HG03159 (cell line): ENCODE results near the gene PTPRN2.
"Not testable (repeated sequence)": the region's sequence is repeated elsewhere in the genome, so short reads cannot be mapped to it uniquely, and the experiment has no call there.

Experiments
- ATAC-seq: cut with Tn5 transposase; IDR thresholded peaks from one replicate; pipeline ENCODE4 v1.9.1; 2021; ENCODE audit warnings: mild to moderate bottlenecking, moderate library complexity; ENCODE audit not compliant: unreplicated experiment

The PTPRN2 gene

DNA sequence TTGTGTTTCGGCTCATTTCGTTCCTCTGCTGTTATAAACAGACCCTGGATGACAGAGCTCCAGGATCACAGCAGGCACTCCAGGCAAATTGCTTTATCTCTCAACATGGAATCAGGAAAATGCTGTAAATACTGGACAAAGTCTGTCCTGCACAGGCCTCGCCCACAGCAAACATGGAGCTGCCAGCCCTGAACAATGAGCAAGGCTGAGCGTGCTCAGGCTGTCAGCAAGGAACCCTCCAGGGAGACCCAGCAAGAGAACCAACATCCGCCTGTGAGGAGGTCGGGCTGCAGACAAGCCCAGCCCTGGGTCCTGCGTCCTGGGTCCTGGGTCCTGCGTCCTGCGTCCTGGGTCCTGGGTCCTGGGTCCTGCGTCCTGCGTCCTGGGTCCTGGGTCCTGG is 180.8 kb downstream of the PTPRN2 start:
- no peak for ATAC-seq

DNA sequence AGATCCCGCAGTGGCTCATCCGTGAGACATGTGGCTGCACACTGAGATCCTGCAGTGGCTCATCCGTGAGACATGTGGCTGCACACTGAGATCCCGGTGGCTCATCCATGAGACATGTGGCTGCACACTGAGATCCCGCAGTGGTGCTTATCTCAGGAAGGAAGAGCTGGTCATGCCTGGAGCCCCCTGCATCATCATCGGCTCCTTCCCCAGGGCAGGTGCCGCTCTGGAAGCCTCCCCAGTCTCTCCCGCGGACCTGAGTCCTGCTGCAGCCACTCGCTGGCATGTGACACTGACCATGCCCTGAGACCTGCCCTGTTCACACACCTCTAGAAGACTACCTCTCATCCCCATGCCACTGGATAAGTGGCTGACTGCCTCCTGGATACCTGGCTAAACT is 181.3 kb downstream of the PTPRN2 start:
- no peak for ATAC-seq

DNA sequence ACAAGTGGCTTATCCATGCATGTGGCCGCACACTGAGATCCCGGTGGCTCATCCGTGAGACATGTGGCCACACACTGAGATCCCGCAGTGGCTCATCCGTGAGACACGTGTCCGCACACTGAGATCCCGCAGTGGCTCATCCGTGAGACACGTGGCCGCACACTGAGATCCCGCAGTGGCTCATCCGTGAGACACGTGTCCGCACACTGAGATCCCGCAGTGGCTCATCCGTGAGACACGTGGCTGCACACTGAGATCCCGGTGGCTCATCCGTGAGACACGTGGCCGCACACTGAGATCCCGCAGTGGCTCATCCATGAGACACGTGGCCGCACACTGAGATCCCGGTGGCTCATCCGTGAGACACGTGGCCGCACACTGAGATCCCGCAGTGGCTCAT is 181.9 kb downstream of the PTPRN2 start:
- ATAC-seq = not testable (repeated sequence)

DNA sequence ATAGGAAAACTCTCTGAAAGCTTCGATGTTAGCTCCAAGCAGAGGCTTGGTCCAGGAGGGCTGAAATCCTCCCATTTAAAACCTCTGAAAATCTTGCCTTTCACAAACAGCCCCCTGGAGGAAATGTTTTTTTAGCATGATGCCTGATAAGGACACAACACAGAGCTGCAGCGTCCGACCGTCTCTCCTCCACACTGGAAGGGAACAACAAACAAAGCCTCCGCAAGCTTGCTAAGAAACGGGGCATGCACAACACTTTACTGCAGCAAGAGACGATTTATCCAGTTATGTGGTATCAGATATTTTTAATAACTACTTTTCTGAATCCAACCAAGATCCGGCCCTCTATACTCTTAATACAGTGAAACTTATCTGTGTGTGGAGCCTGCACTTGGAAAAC is 182.3 kb downstream of the PTPRN2 start:
- ATAC-seq = no peak

DNA sequence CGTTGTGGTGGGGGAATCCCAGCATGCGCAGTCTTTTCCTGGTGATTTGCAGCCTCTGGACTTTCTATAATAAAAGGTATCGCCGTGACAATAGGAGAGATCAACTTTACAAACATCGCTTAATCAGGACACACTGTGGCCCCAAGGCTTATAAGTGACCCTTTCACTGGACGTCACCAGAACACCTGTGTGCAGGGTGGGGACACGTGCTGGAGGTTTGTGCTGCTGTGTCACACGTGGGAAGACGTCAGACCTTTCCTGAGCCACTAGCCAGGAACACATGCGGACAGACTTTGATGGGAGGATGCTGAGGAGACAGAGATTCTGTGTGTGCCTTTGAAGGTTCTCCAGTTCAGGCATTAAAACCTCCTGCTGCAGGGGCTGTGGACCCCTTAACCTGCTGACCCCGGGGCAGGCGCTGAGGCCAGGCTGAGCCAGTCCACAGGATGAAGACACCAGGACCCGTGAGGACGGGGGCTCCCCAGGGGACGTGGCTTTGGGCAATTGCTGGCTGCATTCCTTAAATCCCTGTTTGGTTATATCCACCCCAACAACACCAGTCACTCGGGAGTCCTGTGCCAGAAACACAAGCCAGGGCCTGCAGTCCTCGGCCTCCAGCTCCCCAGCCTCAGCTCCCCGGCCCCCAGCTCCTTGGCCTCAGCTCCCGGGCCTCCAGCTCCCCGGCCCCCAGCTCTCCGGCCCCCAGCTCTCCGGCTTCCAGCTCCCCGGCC is 183.4 kb downstream of the PTPRN2 start:
- ATAC-seq = no peak

DNA sequence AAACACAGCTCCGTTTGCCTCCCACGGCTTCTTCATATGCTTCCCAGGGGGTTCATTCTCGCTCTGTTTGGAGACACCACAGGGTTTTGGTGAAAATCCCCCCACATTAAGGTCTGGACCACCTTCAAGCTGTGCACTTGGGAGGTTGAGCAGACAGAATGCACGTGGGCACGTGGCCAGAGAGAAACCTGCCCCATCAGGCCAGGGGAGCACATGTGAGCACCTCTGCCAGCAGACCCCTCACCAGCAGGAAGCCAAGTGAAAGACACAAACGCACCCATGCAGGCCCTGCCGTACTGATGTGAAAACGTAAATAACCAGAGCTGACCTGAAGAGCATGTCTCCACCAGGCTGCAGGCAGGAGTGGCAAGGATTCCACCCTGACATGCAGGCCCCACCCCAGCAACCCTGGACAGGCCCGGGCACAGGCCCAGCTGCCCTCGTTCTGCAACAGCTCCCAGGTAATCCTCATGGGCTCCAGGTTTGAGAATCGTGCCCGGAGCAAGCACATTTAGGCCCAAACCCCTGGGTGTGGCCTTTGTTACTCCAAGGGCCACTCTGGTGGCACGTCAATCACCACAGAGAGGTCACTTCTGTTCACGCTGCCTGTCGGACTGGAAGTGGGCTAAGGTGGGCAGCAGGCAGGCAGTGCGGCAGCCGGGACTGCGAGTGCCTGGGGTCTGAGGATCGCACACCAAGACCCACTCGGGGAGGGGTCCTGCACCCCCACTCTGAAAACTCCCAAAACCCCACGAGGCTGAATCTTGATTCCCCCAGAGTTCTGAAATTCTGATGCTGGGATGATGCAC is 184.4 kb downstream of the PTPRN2 start:
- ATAC-seq = no peak

DNA sequence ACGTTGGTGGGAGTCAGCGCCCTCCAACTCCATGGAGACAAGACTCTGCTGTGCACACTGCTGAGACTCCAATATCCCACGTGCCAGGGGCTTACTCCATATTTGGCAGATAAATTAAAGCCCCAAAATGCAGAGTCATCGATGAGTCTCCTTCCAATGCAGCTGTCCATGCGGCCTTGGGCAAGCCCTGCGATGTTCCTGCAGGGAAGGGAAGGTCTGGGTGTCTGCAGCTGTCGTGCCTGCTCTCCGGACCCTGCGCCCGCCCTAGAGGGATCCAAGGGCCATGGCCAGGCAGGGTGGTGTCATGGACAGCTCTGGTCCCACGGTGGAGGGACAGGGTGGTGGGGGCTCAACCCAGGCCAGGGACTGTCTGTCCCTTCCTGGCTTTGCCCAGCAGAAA is 185.2 kb downstream of the PTPRN2 start:
- ATAC-seq = no peak

DNA sequence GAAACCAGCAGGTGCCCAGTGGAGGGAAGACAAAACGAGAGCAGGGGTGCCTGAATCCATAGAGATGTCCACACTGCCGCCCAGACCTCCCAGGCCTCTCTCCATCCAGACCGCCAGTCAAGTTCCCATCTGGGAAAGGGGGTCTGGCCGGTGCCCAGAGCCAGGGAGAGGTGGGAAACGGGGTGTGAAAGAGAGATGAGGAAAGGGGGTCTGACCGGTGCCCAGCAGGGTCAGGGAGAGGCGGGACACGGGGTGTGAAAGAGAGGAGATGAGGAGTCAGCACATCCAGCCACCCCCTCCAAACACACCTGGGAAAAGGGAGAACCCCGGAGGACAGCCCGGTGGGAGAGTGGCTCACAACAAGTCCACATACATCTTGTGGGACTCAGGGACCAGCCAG is 185.8 kb downstream of the PTPRN2 start:
- ATAC-seq = no peak

DNA sequence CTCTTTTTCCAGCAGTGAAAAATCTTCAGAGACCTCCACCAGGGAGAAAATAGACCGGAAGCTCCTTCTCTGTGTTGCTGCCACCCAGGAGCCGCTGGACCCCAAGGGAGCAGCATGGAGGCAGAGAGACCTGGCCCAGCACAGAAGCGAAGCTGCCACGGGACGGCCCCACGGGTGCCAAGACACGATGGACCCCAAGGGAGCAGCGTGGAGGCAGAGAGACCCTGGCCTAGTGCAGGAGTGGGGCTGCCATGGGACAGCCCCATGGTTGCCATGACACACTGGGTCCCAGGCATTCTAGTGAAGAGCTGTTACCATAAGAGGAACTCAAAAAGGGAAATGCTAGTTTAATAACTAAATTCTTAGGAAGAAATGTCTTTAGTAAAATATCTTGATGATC is 186.3 kb downstream of the PTPRN2 start:
- no peak for ATAC-seq

DNA sequence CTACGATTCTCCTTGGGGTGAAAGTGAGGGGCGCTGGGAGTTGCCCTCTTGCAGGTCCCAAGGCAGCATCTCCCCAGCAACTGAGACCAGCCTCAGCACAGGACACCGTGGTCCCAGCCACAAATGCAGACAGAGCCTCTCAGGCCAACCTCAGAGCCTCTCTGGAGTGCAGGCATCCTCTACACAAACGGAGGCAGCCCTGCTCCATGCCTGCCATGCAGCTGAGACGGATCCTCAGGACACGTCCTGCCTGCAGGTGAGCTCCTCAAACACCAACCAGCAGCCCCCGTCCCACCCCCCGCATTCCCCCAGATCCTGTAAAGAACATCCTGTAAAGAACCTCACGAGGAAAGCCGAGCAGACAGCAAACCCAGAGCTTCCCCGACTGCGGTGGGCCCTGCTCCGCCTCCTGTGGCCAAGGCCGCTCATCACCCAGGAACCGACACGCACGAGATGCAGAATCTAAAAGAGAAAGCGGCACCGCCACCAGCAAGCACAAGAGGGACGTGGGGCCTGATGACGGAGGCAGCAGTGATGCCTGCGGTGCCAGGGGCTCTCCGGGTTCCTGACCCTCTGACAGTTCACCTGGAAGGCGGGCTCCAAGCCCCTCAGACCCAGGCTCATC is 186.9 kb downstream of the PTPRN2 start:
- ATAC-seq = no peak

DNA sequence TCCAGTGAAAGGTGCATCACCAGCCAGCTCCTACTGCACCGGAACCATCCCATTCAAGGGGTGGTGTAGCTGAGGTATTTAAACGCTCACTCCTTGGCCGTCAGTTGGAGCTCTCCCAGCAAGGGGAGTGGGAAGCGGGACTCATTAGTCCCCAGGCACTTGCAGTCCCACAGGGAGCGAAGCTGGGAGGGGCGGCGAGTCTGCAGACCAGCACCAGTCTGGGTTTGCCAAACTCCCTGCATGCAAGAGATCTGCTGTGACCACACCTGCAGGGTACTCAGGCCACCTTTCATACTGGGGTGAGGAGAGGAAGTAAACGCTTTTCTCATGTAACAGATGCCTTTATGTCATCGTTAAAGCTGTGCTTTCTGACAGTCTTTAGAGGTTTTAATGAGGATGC is 187.9 kb downstream of the PTPRN2 start:
- no peak for ATAC-seq

DNA sequence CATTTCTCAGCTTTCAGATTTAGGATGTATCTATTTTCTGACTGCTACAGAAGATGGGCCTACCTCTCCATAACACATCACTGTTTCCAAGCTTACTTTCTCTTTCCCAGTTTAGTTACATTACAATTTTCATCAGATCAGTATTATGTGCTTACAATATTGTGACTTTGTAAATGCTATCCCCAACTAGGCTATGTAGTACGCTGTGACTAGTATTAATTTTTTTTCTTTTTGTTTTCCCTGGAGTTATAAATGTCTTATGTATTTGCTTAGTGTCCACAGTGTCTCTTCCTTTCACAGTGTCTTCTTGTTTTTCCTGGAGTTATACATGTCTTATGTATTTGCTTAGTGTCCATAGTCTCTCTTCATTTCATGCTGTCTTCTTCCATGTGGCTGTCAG is 188.9 kb downstream of the PTPRN2 start:
- no peak for ATAC-seq

DNA sequence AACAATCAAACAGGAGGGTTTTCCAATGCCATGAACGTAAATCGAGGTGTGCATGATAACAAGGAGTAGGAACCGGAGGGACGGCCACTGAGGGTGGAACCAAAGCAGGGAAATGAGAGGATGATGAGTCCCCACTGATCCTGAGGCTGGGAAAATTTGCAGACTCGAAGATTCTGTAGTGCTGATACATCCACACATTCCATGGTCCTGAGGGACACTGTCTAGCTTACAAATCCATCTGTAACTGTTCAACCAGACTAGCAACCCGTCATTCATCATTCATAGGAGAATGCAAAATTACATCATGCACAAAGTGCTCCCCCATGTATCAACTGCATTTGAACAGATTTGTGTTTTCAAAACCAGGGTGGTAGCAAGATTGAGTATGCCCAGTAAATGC is 189.7 kb downstream of the PTPRN2 start:
- ATAC-seq = no peak

DNA sequence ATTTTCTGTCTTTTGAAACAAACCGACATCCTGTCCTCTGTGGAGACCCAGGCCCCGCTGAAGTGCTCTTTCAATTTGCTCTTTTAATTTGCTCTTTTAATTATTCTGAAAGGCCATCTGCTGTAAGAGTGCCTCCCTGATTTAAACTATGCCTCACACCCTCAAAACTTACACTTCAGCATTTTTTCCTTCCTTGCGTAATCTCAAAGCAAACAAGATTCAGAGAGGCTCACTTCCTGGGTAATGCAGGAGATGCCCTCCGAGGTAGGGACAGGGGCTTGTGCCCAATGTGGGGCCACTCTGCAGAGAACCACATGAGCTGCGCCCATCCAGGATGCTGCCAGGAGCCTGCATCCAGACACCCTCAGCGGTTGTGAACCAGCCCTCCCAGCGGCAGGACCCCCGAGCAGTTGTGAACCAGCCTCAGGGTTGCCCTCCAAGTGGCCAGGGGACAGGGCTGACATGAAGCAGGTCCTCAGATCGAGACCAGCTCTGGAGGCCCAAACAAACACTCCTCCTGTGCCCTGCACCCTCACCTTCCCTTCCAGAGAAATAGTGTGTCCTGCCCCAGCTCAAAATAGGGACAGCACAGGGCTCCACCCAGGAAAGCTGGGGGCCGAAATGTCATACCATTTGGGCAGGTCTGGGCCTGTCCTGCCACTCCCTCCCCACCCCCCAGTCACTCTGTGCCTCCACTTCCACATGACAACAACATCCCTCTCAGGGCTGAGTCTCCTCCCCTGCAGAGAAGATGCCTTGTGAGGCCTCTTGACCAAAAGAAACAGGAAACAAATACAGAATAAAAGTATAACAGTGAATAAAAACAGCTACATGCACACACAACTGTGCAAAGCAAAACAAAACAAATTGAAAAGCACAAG is 190.4 kb downstream of the PTPRN2 start:
- no peak for ATAC-seq

DNA sequence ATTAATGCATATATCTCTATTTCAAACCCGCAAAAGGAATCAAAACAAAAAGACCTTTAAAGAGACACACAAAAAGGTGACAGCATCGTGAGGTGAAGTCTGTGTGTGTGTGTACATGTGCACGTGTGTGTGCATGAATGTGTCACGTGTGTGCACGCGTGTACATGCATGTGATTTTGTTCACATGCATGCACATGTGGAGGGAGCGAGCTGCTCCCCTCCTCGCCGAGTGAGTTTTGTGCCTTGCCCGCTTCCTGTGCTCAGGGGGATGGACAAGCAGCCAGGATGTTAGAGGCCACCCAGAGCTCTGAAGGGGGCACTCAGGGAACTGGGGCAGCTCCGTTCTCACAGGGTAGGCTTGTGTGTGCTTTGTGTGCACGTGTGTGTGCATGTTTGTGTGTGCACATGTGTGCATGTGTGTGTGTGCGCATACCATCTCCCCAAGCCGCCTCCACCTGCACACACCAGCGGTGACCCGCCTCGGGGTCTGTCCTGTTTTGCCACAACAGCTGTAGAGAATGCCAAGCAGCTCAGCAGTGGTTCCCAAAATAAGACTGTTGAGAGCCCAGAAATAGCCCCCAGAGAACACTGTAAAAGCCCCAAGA is 191.2 kb downstream of the PTPRN2 start:
- ATAC-seq = no peak

DNA sequence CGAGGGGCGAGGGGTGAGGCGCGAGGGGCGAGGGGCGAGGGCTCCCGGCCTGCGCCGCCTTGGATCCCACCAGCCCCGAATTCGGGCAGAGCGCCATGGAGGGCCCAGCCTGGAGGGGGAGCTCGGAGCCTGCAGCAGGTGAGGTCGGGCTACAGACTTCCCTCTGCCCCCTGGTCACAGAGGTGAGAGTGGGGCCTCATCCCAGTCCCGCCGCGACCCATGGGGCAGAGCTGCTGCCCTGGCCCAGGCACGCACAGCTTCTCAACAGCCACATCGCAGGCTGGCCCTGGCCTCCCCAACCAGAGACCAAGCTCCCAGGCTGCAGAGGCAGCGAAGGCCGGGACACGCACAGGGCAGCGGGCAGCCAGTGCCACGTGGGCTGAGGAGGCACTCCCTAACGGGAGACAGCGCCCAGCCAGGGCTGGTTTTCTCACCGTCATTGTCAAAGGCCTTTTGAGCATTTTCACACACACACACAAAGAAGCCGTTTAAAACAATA is 191.8 kb downstream of the PTPRN2 start:
- no peak for ATAC-seq

DNA sequence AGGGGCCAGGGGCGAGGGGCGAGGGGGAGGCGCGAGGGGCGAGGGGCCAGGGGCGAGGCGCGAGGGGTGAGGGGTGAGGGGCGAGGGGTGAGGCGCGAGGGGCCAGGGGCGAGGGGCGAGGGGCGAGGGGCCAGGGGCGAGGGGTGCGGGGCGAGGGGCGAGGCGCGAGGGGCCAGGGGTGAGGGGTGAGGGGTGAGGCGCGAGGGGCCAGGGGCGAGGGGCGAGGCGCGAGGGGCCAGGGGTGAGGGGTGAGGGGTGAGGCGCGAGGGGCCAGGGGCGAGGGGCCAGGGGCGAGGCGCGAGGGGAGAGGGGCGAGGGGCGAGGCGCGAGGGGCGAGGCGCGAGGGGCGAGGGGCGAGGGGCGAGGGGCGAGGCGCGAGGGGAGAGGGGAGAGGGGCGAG is 192.3 kb downstream of the PTPRN2 start:
- ATAC-seq = no peak

DNA sequence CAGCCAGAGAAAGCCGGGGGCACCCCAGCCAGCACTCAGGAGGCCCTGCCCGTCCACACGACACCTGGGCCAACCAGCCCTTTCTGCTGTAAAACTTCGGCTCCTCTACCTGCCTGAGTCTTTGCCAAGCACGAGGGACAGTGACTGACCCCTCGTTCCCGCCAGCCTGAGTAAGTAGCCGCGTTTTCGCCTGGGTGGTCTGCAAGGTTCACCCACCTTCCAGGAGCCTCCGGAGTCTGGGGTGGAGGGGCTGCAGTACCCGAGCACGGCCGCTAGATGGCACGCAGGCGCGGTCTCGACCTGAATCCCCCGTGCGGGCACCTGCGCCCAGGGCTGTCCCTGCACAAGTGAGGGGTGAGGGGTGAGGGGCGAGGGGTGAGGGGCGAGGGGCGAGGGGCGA is 192.7 kb downstream of the PTPRN2 start:
- ATAC-seq = no peak

DNA sequence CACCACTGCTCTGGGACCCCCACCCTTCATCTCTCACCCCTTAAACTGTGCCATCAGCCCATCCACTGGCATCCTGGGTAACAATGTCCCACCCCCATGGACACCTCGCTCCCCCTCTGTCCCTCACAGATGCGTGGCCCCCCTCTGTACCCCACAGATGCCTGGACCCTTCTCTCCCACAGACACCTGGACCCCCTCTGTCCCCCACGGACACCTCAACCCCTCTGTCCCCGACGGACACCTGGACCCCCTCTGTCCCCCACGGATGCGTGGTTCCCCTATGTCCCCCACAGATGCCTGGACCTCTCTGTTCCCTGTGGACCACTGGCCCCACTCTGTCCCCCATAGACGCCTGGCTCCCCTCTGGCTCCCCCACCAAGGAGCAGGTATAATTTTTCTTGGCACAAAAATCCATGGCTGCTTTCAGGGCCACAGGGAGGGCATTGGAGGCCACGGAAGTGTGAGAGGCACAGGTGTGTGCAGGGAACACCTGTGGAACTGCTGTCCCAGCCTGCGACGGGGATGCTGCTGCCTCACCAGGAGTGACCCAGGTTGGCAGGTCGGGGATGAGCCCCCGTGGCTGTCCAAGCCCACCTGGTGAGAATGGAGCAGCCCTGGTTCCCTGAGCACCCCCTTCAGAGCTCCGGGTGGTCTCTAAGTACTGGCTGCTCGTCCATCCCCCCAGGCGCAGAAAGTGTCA is 193.5 kb downstream of the PTPRN2 start:
- no peak for ATAC-seq

DNA sequence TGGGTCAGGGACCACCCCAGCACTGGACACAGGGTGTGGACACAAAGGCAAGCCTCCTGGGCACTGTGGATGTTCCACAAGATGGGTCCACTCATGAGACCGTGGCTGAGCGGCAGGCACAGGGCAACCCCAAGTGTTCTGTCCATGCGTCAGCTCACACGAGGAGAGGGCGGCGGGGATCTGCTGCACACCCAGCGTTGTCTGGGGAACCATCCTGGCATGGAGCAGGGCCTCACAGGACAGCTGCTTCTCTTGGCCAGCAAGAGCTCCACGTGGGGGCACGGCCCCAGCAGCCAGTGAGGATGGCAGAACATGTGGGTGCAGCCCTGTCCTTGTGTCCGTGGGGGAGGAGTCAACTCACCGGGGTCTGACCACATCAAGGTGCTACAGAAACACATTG is 195.4 kb downstream of the PTPRN2 start:
- no peak for ATAC-seq
